Esophagus (tissue), 2 donors: ENCODE data around the gene FOXA3. TPM values are rescaled to one million over a fixed set of nuclear protein-coding genes. Genes with fewer than 3 reads are reported as not detected.

Source experiments
- H3K27ac ChIP-seq, 2 donors: one replicate each; pipeline ENCODE4 v1.5.1; 2013; ENCODE audit warnings: low read depth in 2 of 2, mild to moderate bottlenecking in 2 of 2, inconsistent platforms in 1 of 2, low read length in 1 of 2, moderate library complexity in 1 of 2
- H3K27me3 ChIP-seq, 2 donors: one replicate each; pipeline ENCODE4 v1.6.1; 2013; ENCODE audit warnings: low read length in 2 of 2, control low read depth in 1 of 2, mild to moderate bottlenecking in 1 of 2; ENCODE audit not compliant: insufficient read depth in 2 of 2, control insufficient read depth in 1 of 2
- H3K36me3 ChIP-seq, 2 donors: one replicate each; pipeline ENCODE4 v1.6.1; 2013; ENCODE audit warnings: low read length in 1 of 2; ENCODE audit not compliant: control insufficient read depth in 2 of 2, insufficient read depth in 2 of 2
- H3K4me1 ChIP-seq, 2 donors: one replicate each; pipeline ENCODE4 v1.6.1; 2013; ENCODE audit warnings: low read length in 1 of 2; ENCODE audit not compliant: control insufficient read depth in 2 of 2, insufficient read depth in 2 of 2
- H3K4me3 ChIP-seq, 2 donors: one replicate each; pipeline ENCODE4 v1.5.1; 2013; ENCODE audit warnings: low read length in 2 of 2, mild to moderate bottlenecking in 2 of 2, low read depth in 1 of 2, moderate library complexity in 1 of 2
- H3K9me3 ChIP-seq, 2 donors: one replicate each; pipeline ENCODE4 v1.6.1; 2013; ENCODE audit warnings: mild to moderate bottlenecking in 2 of 2, low read depth in 1 of 2, low read length in 1 of 2, moderate library complexity in 1 of 2; ENCODE audit not compliant: control insufficient read depth in 2 of 2, insufficient read depth in 1 of 2
- WGBS, 2 donors: extraction: QIAGEN DNeasy Blood & Tissue Kit; methylation state at CpG; one replicate each; pipeline ENCODE4 v1.1.7; 2013; 5-methylcytosine and 5-hydroxymethylcytosine counted together
- polyA plus RNA-seq, 2 donors: library from polyadenylated mRNA; stranded (reverse); fragments of 200-250 nt; gene quantifications; one replicate each; pipeline ENCODE4 v1.2.3, GENCODE V29; 2013
- donor health status: healthy with polysubstance abuse.
- donor health status: Bipolar disorder and iron deficiency.

Gene FOXA3
- polyA plus RNA-seq, 2 donors: 0.02 to 0.10 TPM

DNA sequence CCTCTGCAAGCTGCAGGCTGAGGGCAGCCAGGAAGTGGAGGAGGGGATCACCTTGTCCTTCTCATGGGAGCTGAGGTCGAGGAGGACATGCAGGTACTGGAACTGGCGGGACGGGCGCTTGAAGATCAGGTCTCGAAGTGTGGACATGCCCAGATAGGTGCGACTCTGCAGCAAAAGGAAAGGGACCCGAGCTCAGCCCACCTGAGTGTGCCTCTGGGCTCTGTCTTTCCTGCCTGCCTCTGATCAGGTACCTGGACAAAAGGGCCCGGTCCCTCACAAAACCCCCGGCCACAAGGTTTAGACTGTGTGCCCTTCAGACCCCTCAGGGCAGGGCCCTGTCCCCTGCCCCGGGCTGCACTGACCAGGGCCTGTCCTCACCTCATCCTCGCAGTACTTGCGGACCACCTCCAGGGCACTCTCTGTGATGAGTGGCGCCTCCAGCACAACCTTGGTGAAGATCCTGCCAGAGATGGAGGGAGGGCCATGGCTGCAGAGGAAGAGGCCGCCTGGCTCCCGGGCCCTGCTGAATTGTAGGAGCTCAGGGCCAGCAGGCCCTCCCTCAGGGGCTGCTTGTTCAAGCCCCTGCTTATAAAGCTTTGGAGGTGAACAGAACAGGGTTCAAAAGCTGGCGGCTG is 36.5 kb upstream of the FOXA3 start:
- H3K4me3 ChIP-seq: no peak overlapping the region
- H3K36me3 ChIP-seq: peaks cover 28 to 73% of the 10 kb centered on the region in 2 donors
- peaks cover 0 to 3% of the 10 kb centered on the region in 2 donors for H3K9me3 ChIP-seq
- 93 to 94% methylated on average over 14 to 16 of the region's 16 CpGs for WGBS, 2 donors
- no peaks in the 10 kb centered on the region for H3K27me3 ChIP-seq
- H3K27ac ChIP-seq: no peak overlapping the region
- H3K4me1 ChIP-seq: no peaks in the 10 kb centered on the region

DNA sequence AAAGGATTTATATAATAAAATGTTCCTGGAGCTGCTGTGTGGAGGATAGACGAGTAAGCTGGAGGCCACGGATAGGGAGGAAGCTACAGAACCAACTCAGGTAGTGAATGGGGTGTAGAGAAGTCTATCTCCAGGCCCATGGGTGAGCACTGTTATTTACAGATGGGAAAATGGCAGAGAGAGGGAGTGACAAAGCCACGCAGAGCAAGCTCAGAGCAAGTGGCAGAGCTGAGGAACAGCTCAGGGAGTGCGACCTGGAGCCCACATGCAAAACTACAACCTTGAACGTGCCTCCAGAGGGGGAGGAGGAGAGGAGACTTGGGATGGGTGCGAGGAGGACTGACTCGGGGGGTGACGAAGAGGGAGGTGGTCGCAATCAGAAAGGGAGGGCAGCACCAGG is 35.6 kb upstream of the FOXA3 start:
- Histone ChIP-seq H3K36me3 (peaks cover 28 to 65% of the 10 kb centered on the region in 2 donors), H3K4me3 (no peak overlapping the region), H3K27me3 (no peaks in the 10 kb centered on the region), H3K4me1 (no peaks in the 10 kb centered on the region), H3K27ac (no peak overlapping the region), H3K9me3 (peaks cover 0 to 3% of the 10 kb centered on the region in 2 donors)
- WGBS, 2 donors: 89 to 93% methylated on average over 9 of the region's 9 CpGs

DNA sequence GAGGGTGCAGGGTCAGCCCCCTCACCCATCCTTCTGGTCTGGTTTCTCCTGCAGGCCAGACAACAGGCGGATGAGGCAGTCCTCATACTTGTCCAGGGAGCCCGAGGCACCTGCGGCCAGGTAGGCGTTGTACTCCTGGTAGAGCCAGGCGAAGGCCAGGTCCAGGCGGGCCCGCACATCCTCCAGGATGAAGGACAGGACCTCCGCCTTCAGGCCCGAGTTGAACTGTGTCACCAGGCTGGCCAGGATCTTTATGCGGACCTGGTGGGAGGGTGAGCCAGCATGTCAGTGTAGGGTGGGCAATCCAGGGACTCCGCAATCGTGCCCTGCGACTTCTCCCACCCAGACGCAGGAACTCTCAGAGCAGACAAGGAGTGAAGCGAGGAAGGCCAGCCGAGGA is 35.2 kb upstream of the FOXA3 start:
- Histone ChIP-seq H3K27ac (no peak overlapping the region), H3K4me3 (no peak overlapping the region), H3K4me1 (no peaks in the 10 kb centered on the region), H3K36me3 (peaks cover 28 to 62% of the 10 kb centered on the region in 2 donors), H3K27me3 (no peaks in the 10 kb centered on the region), H3K9me3 (peaks cover 0 to 3% of the 10 kb centered on the region in 2 donors)
- 94 to 96% methylated on average over 16 of the region's 16 CpGs for WGBS, 2 donors

DNA sequence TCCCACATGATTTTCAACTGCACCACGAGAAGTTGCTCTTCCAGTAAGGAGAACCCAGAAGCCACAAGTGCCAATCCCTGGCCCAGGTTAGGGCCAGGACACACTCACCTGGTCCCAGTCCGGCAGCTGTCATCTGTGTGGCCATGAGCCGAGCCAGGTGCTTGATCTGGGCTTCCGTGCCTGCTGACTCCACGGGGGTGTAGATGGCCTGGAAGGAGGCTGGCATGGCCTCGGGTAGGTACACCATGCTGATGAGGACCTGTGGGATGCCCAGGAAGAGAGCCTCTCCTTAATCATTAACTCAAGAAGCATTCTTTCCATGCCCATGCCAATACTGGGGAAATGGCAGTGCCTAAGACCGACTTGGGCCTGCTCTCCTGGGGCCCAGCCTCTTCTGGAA is 29.2 kb upstream of the FOXA3 start:
- Histone ChIP-seq H3K9me3 (peaks cover 0 to 4% of the 10 kb centered on the region in 2 donors), H3K36me3 (peaks cover 25 to 48% of the 10 kb centered on the region in 2 donors), H3K27me3 (no peaks in the 10 kb centered on the region), H3K27ac (no peak overlapping the region), H3K4me1 (no peaks in the 10 kb centered on the region), H3K4me3 (no peak overlapping the region)
- 84 to 89% methylated on average over 7 of the region's 7 CpGs for WGBS, 2 donors

DNA sequence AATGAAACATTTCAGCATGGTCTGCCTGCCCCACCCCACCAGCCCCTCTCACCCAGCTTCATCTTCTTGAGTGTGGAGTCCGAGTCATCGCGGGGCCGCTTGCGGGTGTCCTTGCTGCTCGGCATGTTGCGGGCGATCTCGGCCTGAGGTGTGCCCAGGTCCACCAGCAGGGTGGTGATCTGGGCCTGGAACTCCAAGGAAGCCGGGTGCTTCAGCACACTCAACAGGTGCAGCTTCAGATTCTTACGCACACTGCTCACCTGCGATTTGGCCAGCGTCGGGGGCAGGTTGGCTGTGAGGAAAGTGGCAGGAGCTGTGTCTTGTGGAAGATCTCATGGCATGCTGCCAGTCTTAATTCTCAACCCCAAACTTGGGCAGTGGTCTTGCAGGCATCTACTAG is 21.9 kb upstream of the FOXA3 start:
- Histone ChIP-seq H3K4me1 (no peaks in the 10 kb centered on the region), H3K36me3 (peaks cover 30 to 33% of the 10 kb centered on the region in 2 donors), H3K27ac (no peak overlapping the region), H3K27me3 (no peaks in the 10 kb centered on the region), H3K4me3 (no peak overlapping the region), H3K9me3 (peaks cover 0 to 4% of the 10 kb centered on the region in 2 donors)
- 95% methylated on average over 14 of the region's 14 CpGs for WGBS, 2 donors

DNA sequence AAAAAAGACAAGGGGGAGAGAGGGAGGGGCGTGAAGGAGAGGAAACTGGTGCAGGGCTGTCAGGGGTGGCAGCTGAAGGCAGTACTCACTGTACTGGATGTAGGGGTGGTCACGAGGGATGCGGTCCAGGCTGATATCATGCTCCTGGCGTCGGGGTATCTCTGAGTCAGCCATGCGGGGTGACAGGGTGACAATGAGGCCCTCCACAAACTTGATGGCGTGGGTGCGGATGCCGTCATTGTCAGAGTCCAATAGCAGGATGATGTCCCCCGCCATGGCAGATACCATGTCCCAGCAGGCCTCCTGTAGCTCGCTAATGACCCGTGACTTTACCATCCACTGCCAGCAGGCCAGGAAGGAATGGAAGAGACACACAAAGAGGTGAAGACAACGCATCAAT is 16.5 kb upstream of the FOXA3 start:
- H3K4me3 ChIP-seq: no peak overlapping the region
- H3K9me3 ChIP-seq: no peaks in the 10 kb centered on the region
- H3K36me3 ChIP-seq: peaks cover 28 to 38% of the 10 kb centered on the region in 2 donors
- no peak overlapping the region for H3K27ac ChIP-seq
- no peaks in the 10 kb centered on the region for H3K27me3 ChIP-seq
- 92 to 94% methylated on average over 13 of the region's 13 CpGs for WGBS, 2 donors
- peaks cover 0 to 3% of the 10 kb centered on the region in 2 donors for H3K4me1 ChIP-seq

DNA sequence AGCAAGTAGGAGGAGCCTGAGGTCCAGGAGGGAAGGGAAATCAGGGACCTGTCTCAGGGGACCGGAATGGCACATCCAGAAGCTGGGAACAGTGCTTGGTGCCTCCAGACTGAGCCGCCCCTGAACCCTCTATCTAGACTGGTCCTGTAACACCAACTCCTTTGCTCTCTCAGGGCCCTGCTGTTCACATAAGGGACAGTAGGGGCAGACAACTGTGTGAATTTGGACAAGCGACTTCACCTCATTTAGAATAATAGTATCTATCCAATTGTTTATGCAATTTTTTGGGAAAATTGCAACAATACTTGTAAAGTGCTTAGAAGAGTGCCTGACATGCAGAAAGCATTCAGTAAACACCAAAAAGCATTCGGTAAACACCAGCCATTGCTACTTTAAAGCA is 15.2 kb upstream of the FOXA3 start:
- H3K36me3 ChIP-seq: peaks cover 27 to 39% of the 10 kb centered on the region in 2 donors
- no peaks in the 10 kb centered on the region for H3K9me3 ChIP-seq
- no peak overlapping the region for H3K4me3 ChIP-seq
- H3K27ac ChIP-seq: no peak overlapping the region
- 90% methylated on average over 4 of the region's 4 CpGs for WGBS, 2 donors
- peaks cover 0 to 3% of the 10 kb centered on the region in 2 donors for H3K4me1 ChIP-seq
- no peaks in the 10 kb centered on the region for H3K27me3 ChIP-seq

DNA sequence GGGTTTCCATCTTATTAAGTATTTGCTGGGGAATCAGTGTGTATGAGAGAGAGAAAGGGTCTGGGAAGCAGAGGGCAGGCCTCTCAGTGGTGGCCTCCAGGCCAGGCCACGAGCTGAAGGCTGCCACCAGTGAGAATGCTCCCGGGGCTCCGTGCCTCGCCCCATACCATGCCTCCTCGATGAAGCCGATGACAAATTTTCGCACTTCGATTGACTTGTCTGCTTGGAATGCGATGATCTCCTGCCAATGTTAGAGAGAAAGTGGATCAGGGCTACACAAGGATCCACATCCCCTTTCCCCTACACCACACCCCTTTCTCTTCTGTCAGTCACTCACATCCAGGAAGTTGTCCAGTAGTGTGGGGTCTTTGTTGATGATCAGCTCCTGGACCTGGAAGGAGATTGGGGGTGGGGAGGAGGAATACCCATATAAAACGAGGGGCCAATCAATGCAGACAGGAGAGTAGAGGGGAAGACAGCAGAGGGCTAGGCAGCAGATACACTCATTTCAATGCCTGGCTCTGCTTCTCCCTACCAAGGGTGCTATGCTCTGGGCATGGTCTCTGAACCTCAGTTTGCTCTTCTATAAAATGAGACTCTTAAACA is 11.9 kb upstream of the FOXA3 start:
- Histone ChIP-seq H3K9me3 (no peaks in the 10 kb centered on the region), H3K4me3 (no peak overlapping the region), H3K27ac (no peak overlapping the region), H3K36me3 (peaks cover 29 to 45% of the 10 kb centered on the region in 2 donors), H3K27me3 (no peaks in the 10 kb centered on the region), H3K4me1 (peaks cover 0 to 3% of the 10 kb centered on the region in 2 donors)
- 92 to 93% methylated on average over 10 of the region's 10 CpGs for WGBS, 2 donors

DNA sequence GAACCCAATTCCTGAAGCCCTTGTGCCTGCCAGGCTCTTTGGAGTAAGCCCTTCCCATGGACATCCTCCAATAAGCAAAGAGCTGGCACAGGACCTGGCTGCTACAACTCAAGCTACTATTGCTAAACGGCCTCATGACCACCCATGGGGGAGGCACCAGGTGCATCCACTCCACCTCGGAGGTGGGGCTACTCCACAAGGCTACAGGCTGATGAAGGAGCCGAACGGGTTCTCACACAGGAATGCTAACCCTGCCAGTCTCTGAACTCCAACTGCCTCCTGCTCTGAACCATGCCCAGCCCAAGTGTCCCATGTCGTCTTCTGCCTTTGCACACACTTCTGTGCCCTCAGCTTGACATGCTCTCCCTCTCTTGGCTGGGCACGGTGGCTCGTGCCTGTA is 11.1 kb upstream of the FOXA3 start:
- Histone ChIP-seq H3K36me3 (peaks cover 24 to 39% of the 10 kb centered on the region in 2 donors), H3K4me1 (peaks cover 0 to 3% of the 10 kb centered on the region in 2 donors), H3K27ac (no peak overlapping the region), H3K9me3 (no peaks in the 10 kb centered on the region), H3K4me3 (no peak overlapping the region), H3K27me3 (no peaks in the 10 kb centered on the region)
- WGBS, 2 donors: 73 to 78% methylated on average over 7 of the region's 7 CpGs
